Measurements from ENCODE around the gene IKZF4. TPM values are rescaled to one million over a fixed set of nuclear protein-coding genes. Genes with fewer than 3 reads are reported as not detected.
"Not testable (repeated sequence)": the region's sequence is repeated elsewhere in the genome, so short reads cannot be mapped to it uniquely, and the experiment has no call there.

Gene IKZF4
- total RNA-seq, 2 donors from 2014 or later = 2.6 to 3.9 TPM

- H3K9me3 ChIP-seq = no peaks in the 10 kb centered on the region
- H3K4me1 ChIP-seq = peaks cover 0 to 19% of the 10 kb centered on the region in 2 donors
- peak; percentile 81 to 89 for TF ChIP-seq CTCF (IDR thresholded peaks at IDR 0.05)
- H3K27me3 ChIP-seq = no peaks in the 10 kb centered on the region
- H3K27ac ChIP-seq = peak overlapping the region; percentile 84 to 86
- peaks cover 32% of the 10 kb centered on the region for H3K36me3 ChIP-seq
- H3K4me3 ChIP-seq = peak overlapping the region; percentile 48 to 78
- peak; percentile 73 for DNase-seq (ENCODE audit: low spot score)
Measured at GRCh38 chr12:55996201-55996714, 24.6 kb upstream of the IKZF4 start.

- Histone ChIP-seq H3K9me3 (no peaks in the 10 kb centered on the region), H3K27me3 (no peaks in the 10 kb centered on the region), H3K27ac (peak within 1 kb of the TSS; percentile 84 to 86), H3K36me3 (peaks cover 25% of the 10 kb centered on the region), H3K4me1 (peaks cover 0 to 19% of the 10 kb centered on the region in 2 donors), H3K4me3 (peak within 1 kb of the TSS; percentile 48 to 78)
- DNase-seq (ENCODE audit: low spot score) = peak; percentile 98
- TF ChIP-seq CTCF (IDR thresholded peaks at IDR 0.05) = no peak
Measured at GRCh38 chr12:55996715-55997534, 23.9 kb upstream of the IKZF4 start, which contains the start of gene SUOX. SUOX (plus strand) TSS chr12:55997276; CDS start chr12:56002222, 4,946 bp downstream.

GRCh38 chr12:55997535-55997859, 23.3 kb upstream of the IKZF4 start:
- DNase-seq (ENCODE audit: low spot score) = no peak
- no peaks in the 10 kb centered on the region for H3K27me3 ChIP-seq
- H3K4me1 ChIP-seq = peaks cover 0 to 19% of the 10 kb centered on the region in 2 donors
- no peak for TF ChIP-seq CTCF (IDR thresholded peaks at IDR 0.05)
- H3K27ac ChIP-seq = peak overlapping the region; percentile 84 to 86
- H3K36me3 ChIP-seq = peaks cover 20% of the 10 kb centered on the region
- no peaks in the 10 kb centered on the region for H3K9me3 ChIP-seq
- peak overlapping the region; percentile 48 to 78 for H3K4me3 ChIP-seq

GRCh38 chr12:55999522-55999921, 21.3 kb upstream of the IKZF4 start:
- H3K4me1 ChIP-seq = peaks cover 0 to 19% of the 10 kb centered on the region in 2 donors
- DNase-seq (ENCODE audit: low spot score); H3K36me3 ChIP-seq; H3K4me3 ChIP-seq; H3K9me3 ChIP-seq; H3K27ac ChIP-seq; H3K27me3 ChIP-seq: not testable (repeated sequence)

GRCh38 chr12:55999999-56000540, 20.8 kb upstream of the IKZF4 start:
- H3K9me3 ChIP-seq; H3K36me3 ChIP-seq; DNase-seq (ENCODE audit: low spot score); H3K4me3 ChIP-seq; H3K27me3 ChIP-seq; H3K27ac ChIP-seq: not testable (repeated sequence)
- H3K4me1 ChIP-seq = peaks cover 0 to 19% of the 10 kb centered on the region in 2 donors

- Histone ChIP-seq H3K27me3 (no peaks in the 10 kb centered on the region), H3K4me3 (no peak overlapping the region), H3K27ac (no peak overlapping the region), H3K36me3 (peaks cover 9% of the 10 kb centered on the region), H3K9me3 (no peaks in the 10 kb centered on the region), H3K4me1 (peaks cover 0 to 15% of the 10 kb centered on the region in 2 donors)
- DNase-seq (ENCODE audit: low spot score) = no peak
- TF ChIP-seq CTCF (IDR thresholded peaks at IDR 0.05) = no peak
Measured at GRCh38 chr12:56001487-56002100, 19.2 kb upstream of the IKZF4 start.

GRCh38 chr12:56003376-56003775, 17.5 kb upstream of the IKZF4 start:
- not testable (repeated sequence) for DNase-seq (ENCODE audit: low spot score); H3K27me3 ChIP-seq; H3K9me3 ChIP-seq; H3K36me3 ChIP-seq; H3K4me3 ChIP-seq; H3K27ac ChIP-seq
- peaks cover 0 to 13% of the 10 kb centered on the region in 2 donors for H3K4me1 ChIP-seq
